Measurements from ENCODE around the gene DUSP6. TPM values are rescaled to one million over a fixed set of nuclear protein-coding genes. Genes with fewer than 3 reads are reported as not detected.
A peak's percentile ranks its signal among the peaks of the same experiment; 100 is the strongest.

DUSP6 gene
- total and polyA plus RNA-seq, 2 of the 13 experiments (the other 11 are each of a cell fraction or from before 2014, with no cell fraction given): 40.9 to 161 TPM

GRCh38 chr12:89391726-89392336, 39.5 kb upstream of the DUSP6 start (continued):
- TF ChIP-seq KLF12 (CRISPR knock-in tag; IDR thresholded peaks at IDR 0.05; ENCODE audit: borderline replicate concordance) (no peak), SNAPC5 (CRISPR knock-in tag; IDR thresholded peaks at IDR 0.05; ENCODE audit: borderline replicate concordance) (no peak), FOXA1 (IDR thresholded peaks at IDR 0.05) (no peak), FOXA1 (CRISPR knock-in tag; IDR thresholded peaks at IDR 0.05) (peak; percentile 79), ADNP (CRISPR knock-in tag; IDR thresholded peaks at IDR 0.05) (no peak), ZNF879 (CRISPR knock-in tag; IDR thresholded peaks at IDR 0.05) (no peak), TBP (CRISPR knock-in tag; IDR thresholded peaks at IDR 0.05) (no peak), ZNF468 (CRISPR knock-in tag; IDR thresholded peaks at IDR 0.05) (no peak), SMAD9 (CRISPR knock-in tag; IDR thresholded peaks at IDR 0.05) (no peak), KLF13 (CRISPR knock-in tag; IDR thresholded peaks at IDR 0.05) (no peak), PAWR (CRISPR knock-in tag; IDR thresholded peaks at IDR 0.05; ENCODE audit: borderline replicate concordance) (no peak), POLR2A (IDR thresholded peaks at IDR 0.05; ENCODE audit: insufficient read depth in 1 of 2, low read depth in 2 of 2, low read length in 2 of 2) (no peak), MIER3 (CRISPR knock-in tag; IDR thresholded peaks at IDR 0.05; ENCODE audit: borderline replicate concordance) (peak; percentile 73; the same call in 1 of the 2 replicates), TMF1 (CRISPR knock-in tag; IDR thresholded peaks at IDR 0.05; ENCODE audit: low read depth) (no peak), ZNF557 (CRISPR knock-in tag; IDR thresholded peaks at IDR 0.05) (no peak), ZBTB10 (CRISPR knock-in tag; IDR thresholded peaks at IDR 0.05; ENCODE audit: borderline replicate concordance) (no peak), ZUFSP (CRISPR knock-in tag; IDR thresholded peaks at IDR 0.05; ENCODE audit: borderline replicate concordance) (no peak), PRDM10 (CRISPR knock-in tag; IDR thresholded peaks at IDR 0.05; ENCODE audit: low read depth) (peak; percentile 44), ZNF607 (CRISPR knock-in tag; IDR thresholded peaks at IDR 0.05; ENCODE audit: borderline replicate concordance) (no peak; the same call in 1 of the 2 replicates), ZBTB26 (CRISPR knock-in tag; IDR thresholded peaks at IDR 0.05; ENCODE audit: borderline replicate concordance) (0 out of 2 replicates have a peak, but pooled peaks have one; percentile 33), PITX1 (CRISPR knock-in tag; IDR thresholded peaks at IDR 0.05) (peak; percentile 68), ISL2 (CRISPR knock-in tag; IDR thresholded peaks at IDR 0.05) (peak; percentile 73)
